NCI-H774 (cell line): Measurements from ENCODE around the gene KANSL1.
"Not testable (repeated sequence)": the region's sequence is repeated elsewhere in the genome, so short reads cannot be mapped to it uniquely, and the experiment has no call there.

ENCODE experiments used
- DNase-seq: peaks from one replicate; lab custom pipeline; 2025; lab: John Stamatoyannopoulos, UW

Gene KANSL1

DNA sequence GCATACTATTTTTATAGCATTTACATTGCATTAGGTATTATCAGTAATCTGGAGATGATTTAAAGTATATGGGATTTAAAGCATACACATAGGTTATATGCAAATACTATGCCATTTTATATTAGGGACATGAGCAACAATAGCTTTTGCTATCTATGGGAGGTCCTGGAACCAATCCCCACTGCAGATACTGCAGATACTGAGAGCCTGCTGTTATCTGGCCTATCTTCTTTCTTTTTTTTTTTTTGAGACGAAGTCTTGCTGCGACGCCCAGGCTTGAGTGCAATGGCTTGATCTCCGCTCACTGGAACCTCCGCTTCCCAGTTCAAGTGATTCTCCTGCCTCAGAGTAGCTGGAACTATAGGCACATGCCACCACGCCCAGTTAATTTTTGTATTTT, 156.7 kb downstream of the KANSL1 start:
- no peak for DNase-seq

DNA sequence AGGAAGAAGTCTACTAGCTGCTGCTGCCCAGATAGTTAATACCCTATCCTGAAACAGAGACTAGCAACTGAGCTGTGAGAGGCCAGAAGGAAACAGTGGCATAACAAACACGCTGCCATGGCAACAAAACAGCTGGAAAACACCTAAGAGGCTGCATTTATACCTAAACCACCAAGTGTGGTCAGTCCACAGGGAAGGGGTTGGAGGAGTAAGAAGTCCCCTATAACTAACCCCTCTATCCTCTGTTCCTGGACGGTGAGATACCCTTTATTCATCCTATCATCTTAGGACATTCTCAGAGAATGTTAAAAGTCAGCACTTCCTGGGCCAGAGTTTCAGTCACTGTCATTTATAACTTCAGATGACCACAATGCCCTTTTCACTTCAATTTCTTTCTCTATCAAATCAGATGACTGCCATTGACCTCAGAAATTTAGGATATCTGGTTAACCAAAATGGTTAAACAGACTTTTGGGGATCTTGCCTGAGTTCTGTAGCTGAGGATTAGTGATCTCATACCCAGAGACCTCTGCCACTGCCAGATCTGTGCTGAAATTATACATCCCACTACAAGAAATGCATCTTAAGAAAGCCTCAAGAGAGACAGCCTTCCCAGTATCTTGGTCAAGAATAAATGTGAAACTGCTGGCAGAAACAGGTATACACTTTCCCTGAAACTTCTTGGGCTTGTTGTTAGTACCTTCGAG, 158.0 kb downstream of the KANSL1 start:
- no peak for DNase-seq

DNA sequence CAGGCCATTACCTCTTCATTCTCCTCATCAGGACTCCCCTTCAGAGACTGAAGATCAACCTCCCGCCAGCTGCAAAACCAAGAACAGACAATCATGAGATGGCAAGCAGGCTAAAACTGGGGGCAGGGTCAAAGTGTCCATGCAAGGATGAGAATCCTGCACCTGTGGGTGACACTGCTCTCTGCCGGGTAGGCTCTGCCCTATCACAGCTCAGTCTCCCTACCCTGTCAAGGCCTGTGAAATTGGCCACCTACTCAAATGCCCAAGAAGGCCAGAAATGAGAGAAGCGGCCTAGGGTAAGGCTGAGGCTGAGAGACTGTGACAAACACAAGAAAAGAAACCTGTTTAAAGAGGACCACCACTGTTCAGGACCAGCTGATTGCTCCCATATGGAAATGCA, 159.8 kb downstream of the KANSL1 start:
- DNase-seq: no peak

DNA sequence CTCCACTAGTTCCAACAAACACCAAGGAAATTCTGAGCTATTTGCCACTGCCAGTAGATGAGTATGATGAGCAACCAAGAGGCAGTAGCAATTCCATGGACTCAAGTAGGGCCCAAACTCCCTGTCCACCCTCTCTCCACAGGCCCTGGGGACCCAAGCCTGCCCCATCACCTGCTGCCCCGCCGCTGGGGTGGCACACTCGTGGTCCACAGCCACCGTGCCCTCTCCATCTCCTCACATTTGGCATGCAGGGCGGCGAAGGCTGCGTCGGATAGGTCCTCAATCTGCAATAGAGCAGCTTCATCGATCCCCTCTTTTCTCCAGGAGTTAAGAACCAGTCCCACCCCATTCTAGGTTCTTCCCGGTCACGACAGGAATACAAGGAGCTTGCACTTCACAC, 160.3 kb downstream of the KANSL1 start:
- no peak for DNase-seq

DNA sequence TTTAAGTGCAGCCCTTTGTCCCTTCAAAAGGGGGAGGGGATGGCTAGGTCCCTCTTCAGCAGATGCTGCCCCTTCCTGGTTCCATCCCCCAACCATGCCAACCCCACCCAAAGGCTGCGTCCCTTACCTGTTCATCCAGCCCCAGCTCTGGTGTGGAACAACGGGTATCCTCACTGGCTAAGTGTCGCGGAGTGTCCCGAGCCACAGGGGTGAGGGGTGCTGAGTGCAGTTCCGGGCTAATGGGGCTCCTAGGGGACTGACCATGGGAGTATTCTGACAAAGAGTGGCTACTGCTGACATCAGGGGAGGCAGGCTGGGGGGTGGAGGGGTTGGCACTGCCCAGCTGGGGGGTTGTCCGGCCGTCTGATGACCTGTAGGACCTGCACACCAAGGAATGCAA, 161.3 kb downstream of the KANSL1 start:
- DNase-seq: no peak

DNA sequence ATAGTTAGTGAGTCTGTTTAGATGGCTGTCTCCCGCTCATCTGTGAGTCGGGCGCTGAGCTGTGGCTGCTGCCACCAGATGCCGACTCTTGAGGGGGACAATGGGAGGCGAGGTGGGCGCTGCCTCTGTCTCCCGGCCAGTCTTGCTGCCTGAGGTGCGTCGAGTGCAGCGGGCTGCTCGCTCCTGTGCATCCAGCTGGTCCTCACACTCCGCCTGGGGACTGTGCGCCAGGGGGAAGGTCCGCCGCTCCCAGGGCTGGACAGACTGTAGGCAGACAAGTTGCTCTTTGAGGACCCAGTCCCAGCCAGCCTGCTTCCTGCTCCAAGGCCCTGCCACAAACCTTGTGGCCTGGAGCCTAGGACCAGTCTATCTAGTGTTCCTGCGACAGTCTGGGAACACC, 161.8 kb downstream of the KANSL1 start:
- no peak for DNase-seq

DNA sequence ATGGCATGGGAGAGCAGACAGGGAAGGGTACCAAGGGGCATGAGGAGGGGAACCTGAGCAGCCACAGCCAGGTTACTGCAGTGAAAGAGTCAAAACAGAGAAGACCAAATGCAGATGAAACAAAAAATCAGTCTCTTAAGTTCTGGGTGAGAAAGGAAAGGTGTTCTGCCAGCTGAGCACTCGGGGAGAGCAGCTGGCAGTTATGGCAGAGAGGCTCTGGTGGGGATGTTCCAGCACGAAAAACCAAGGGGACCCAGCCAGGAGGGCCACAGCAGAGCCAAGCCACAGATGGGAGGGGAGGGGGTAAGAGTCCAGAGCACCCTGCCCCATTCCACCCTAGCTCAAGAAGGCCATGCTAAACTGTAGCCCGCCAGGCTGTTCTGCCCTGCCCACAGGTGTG, 162.5 kb downstream of the KANSL1 start:
- no peak for DNase-seq

DNA sequence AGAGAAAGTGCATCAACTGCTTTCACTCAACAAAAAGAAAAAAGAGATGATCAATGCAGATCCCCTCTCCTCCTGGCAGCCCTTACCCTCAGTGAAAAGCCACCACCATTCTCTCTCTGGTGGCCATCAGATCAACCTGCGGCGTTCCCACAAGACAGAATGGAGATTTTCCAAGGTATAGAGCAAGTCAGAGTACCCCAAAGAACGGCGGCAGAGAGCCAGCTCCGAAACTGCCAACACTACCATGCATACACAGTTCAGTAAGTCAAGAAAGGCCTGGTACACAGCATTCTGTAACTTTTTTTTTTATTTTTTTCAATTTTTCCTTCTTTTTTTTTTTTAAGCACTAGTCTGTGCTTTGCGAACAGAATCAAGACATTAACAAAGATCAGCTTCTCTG, 163.6 kb downstream of the KANSL1 start:
- DNase-seq: no peak

DNA sequence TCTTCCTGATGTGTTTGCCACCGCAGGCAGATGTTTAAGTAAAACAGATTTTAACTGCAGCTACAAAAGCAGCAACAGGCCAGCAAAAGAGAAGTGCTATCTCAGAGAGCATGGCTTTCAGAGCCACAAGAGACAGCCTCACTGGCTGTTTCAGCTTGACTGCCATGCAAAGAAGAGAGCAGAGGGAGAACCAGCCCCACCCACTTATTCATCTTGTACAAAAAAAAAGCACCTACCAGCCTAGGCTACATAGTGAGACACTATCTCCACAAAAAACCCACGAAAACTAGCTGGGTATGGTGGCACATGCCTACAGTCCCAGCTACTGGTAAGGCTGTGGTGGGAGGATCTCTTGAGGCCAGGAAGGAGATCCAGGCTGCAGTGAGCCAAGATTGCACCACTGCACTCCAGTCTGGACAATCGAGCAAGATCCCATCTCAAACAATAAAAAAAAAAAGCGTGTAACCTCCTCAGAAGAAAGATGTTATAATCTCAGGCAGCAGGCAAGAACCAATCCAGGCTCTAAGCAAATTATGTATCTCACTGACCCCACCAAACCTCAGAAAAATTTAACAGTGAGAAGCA, 164.2 kb downstream of the KANSL1 start:
- no peak for DNase-seq

DNA sequence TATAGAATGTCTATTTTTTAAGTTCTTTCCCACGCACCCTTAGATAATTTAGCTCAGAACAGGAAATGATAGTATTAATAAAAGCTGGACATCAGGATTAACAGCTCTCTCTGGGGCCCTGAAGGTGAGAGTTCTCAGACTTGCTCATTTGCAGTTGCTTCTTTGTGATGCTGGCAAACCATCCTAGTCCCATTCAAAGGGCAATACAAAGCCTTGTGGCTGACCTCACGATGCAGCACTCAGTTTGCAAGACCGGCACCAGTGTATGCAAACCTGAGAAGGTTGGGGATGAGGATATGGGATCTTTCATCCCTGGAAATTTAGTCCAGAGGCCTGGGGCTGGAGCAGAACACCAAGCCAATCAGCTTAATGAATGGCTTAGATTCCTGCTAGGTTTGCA, 164.9 kb downstream of the KANSL1 start:
- no peak for DNase-seq

DNA sequence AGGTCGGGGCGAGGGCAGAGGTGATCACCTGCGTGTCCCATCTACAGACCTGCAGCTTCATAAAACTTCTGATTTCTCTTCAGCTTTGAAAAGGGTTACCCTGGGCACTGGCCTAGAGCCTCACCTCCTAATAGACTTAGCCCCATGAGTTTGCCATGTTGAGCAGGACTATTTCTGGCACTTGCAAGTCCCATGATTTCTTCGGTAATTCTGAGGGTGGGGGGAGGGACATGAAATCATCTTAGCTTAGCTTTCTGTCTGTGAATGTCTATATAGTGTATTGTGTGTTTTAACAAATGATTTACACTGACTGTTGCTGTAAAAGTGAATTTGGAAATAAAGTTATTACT, 165.3 kb downstream of the KANSL1 start:
- DNase-seq: no peak

DNA sequence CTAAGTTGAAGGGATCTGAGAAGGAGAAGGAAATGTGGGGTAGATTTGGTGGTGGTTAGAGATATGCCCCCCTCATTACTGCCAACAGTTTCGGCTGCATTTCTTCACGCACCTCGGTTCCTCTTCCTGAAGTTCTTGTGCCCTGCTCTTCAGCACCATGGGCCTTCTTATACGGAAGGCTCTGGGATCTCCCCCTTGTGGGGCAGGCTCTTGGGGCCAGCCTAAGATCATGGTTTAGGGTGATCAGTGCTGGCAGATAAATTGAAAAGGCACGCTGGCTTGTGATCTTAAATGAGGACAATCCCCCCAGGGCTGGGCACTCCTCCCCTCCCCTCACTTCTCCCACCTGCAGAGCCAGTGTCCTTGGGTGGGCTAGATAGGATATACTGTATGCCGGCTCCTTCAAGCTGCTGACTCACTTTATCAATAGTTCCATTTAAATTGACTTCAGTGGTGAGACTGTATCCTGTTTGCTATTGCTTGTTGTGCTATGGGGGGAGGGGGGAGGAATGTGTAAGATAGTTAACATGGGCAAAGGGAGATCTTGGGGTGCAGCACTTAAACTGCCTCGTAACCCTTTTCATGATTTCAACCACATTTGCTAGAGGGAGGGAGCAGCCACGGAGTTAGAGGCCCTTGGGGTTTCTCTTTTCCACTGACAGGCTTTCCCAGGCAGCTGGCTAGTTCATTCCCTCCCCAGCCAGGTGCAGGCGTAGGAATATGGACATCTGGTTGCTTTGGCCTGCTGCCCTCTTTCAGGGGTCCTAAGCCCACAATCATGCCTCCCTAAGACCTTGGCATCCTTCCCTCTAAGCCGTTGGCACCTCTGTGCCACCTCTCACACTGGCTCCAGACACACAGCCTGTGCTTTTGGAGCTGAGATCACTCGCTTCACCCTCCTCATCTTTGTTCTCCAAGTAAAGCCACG, 165.9 kb downstream of the KANSL1 start:
- no peak for DNase-seq

DNA sequence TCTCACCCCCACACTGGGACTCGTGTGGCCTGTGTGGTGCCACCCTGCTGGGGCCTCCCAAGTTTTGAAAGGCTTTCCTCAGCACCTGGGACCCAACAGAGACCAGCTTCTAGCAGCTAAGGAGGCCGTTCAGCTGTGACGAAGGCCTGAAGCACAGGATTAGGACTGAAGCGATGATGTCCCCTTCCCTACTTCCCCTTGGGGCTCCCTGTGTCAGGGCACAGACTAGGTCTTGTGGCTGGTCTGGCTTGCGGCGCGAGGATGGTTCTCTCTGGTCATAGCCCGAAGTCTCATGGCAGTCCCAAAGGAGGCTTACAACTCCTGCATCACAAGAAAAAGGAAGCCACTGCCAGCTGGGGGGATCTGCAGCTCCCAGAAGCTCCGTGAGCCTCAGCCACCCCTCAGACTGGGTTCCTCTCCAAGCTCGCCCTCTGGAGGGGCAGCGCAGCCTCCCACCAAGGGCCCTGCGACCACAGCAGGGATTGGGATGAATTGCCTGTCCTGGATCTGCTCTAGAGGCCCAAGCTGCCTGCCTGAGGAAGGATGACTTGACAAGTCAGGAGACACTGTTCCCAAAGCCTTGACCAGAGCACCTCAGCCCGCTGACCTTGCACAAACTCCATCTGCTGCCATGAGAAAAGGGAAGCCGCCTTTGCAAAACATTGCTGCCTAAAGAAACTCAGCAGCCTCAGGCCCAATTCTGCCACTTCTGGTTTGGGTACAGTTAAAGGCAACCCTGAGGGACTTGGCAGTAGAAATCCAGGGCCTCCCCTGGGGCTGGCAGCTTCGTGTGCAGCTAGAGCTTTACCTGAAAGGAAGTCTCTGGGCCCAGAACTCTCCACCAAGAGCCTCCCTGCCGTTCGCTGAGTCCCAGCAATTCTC, 166.8 kb downstream of the KANSL1 start:
- no peak for DNase-seq

DNA sequence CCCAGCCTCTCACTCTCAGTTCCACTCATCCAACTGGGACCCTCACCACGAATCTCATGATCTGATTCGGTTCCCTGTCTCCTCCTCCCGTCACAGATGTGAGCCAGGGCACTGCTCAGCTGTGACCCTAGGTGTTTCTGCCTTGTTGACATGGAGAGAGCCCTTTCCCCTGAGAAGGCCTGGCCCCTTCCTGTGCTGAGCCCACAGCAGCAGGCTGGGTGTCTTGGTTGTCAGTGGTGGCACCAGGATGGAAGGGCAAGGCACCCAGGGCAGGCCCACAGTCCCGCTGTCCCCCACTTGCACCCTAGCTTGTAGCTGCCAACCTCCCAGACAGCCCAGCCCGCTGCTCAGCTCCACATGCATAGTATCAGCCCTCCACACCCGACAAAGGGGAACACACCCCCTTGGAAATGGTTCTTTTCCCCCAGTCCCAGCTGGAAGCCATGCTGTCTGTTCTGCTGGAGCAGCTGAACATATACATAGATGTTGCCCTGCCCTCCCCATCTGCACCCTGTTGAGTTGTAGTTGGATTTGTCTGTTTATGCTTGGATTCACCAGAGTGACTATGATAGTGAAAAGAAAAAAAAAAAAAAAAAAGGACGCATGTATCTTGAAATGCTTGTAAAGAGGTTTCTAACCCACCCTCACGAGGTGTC, 167.6 kb downstream of the KANSL1 start:
- DNase-seq: no peak

DNA sequence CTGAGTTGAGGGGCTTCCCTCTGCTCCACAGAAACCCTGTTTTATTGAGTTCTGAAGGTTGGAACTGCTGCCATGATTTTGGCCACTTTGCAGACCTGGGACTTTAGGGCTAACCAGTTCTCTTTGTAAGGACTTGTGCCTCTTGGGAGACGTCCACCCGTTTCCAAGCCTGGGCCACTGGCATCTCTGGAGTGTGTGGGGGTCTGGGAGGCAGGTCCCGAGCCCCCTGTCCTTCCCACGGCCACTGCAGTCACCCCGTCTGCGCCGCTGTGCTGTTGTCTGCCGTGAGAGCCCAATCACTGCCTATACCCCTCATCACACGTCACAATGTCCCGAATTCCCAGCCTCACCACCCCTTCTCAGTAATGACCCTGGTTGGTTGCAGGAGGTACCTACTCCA, 168.2 kb downstream of the KANSL1 start:
- no peak for DNase-seq

DNA sequence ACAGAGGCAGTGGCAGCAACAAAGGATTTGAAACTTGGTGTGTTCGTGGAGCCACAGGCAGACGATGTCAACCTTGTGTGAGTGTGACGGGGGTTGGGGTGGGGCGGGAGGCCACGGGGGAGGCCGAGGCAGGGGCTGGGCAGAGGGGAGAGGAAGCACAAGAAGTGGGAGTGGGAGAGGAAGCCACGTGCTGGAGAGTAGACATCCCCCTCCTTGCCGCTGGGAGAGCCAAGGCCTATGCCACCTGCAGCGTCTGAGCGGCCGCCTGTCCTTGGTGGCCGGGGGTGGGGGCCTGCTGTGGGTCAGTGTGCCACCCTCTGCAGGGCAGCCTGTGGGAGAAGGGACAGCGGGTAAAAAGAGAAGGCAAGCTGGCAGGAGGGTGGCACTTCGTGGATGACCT, 168.6 kb downstream of the KANSL1 start:
- DNase-seq: no peak

DNA sequence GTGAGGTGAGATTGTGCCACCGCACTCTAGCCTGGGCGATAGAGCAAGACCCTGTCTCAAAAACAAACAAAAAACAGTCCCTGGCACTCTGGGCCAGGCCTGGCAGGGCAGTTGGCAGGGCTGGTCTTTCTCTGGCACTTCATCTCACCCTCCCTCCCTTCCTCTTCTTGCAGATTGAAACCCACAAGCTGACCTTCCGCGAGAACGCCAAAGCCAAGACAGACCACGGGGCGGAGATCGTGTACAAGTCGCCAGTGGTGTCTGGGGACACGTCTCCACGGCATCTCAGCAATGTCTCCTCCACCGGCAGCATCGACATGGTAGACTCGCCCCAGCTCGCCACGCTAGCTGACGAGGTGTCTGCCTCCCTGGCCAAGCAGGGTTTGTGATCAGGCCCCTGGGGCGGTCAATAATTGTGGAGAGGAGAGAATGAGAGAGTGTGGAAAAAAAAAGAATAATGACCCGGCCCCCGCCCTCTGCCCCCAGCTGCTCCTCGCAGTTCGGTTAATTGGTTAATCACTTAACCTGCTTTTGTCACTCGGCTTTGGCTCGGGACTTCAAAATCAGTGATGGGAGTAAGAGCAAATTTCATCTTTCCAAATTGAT, 169.3 kb downstream of the KANSL1 start:
- DNase-seq: no peak

DNA sequence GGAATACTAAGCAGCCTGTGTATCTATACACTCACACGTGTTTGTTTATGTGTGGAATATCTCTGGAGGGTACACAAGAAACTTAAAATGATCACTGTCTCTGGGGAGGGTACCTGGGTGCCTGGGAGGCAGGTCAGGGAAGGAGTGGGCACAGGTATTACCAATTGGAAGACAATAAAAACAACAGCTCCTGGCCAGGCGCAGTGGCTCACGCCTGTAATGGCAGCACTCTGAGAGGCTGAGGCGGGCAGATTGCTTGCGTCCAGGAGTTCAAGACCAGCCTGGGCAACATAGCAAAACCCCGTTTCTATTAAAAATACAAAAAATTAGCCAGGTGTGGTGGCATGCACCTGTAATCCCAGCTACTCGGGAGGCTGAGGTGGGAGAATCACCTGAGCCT, 169.9 kb downstream of the KANSL1 start:
- not testable (repeated sequence) for DNase-seq

DNA sequence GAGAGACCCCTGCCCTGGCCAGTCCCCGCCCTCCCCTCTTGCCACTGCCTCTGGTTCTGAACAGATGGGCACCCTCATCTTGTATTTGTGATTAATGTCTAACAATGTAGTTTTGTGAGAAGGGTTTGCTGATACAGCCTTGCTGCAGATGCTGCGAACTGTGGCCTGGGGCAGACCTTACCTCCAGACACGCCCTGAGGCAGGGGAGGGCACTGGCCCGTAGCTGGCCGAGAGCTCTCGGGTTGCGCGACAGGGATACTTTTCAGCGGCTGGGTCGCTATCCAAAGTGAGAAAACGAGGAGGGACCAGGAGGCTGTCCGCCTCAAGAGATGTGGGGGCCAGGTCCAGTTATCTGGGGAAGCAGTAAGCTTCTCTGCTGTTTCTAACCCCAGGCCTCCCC, 172.2 kb downstream of the KANSL1 start:
- no peak for DNase-seq

DNA sequence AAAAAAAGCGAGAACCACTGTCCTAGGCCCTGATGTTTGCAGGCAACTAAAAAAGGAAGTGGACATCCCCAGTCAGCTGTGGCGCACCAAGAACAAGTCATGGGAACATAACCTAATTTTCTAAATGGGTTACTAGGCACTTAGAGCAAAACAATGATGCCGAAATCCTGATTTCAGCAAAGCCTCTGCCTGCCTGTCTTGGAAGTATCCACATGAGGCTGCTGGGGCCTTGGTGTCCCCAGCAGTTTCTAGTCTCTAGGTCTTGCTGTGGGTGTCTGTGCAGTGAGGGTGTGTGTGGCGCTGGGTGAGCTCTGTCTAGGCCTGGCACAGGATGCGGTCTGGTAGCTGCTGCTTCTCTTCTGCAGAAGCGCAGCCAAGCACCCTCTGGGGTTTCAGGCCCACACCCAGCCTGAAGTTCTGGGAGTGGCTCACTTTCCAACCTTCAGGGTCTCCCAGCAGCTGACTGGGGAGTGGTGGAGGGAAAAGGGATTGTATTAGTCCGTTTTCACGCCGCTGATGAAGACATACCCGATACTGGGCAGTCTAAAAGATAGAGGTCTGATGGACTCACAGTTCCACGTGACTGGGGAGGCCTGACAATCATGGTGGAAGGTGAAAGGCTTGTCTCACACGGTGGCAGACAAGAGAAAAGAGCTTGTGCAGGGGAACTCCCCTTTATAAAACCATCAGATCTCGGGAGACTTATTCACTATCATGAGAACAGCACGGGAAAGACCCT, 173.0 kb downstream of the KANSL1 start:
- DNase-seq: no peak
